ENCODE measurements around the gene SEMA4B.
A peak's percentile ranks its signal among the peaks of the same experiment; 100 is the strongest.

Gene SEMA4B

DNA sequence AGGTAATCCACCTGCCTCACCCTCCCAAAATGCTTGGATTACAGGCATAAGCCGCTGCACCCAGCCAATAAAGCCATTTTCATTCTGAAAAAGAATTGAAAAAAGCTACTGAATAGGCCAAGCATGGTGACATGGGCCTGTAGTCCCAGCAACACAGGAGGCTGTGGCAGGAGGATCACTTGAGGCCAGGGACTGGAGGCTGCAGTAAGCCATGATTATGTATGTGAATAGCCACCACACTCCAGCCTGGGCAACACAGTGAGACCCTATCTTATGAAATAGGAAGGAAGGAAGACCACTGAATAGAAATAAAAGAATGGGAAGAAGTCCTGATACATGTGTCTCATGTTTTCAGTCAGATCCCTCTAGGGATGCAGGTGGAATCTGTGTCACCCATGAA lies 36.0 kb upstream of the SEMA4B start:
- Histone ChIP-seq H3K4me3 (ENCODE audit: low read depth, low read length) (no peak overlapping the region), H3K36me3 (ENCODE audit: control insufficient read depth, insufficient read depth, low read length) (no peaks in the 10 kb centered on the region), H3K4me1 (ENCODE audit: control insufficient read depth, insufficient read depth, low read length) (peaks cover 10% of the 10 kb centered on the region), H3K27me3 (ENCODE audit: control insufficient read depth, insufficient read depth, low read length) (no peaks in the 10 kb centered on the region), H3K9ac (ENCODE audit: low read depth, low read length) (no peak overlapping the region), H3K9me3 (ENCODE audit: control insufficient read depth, insufficient read depth, low read length) (no peaks in the 10 kb centered on the region)

DNA sequence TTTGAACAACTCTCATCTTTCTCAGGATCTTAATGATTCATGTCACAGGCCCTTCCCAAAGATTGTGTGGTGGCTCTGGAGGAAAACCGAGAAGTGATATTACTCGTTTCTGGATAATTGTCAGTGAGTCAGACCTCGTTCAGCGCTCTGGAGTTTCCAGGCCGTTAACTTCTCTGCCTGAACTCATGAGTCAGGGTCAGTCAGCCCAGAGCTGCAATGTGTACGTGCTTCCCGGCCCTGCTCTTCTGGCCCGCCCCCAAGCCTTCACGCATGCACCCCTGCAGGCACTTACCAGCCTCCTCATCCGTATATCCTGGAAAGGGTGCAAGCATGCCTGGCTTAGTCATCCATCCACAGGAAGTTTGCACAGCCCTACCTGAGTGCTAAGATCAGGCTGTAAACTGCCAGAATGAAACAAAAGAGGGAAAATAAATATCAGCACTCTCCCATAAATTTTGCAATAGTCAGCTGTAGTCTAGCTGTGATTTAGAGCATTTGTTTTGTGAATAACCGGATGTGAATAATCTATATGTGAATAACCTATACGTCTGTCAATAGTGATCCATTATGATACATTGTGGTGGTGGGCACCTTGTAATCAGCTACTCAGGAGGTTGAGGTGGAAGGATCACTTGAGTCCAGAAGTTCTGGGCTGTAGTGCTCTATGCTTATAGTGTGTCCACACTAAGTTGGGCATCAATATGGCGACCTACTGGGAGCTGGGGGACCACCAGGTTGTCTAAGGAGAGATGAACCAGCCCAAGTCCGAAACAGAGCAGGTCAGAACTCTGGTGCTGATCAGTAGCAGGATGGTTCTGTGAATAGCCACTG lies 35.3 kb upstream of the SEMA4B start:
- no peaks in the 10 kb centered on the region for H3K9me3 ChIP-seq (ENCODE audit: control insufficient read depth, insufficient read depth, low read length)
- H3K36me3 ChIP-seq (ENCODE audit: control insufficient read depth, insufficient read depth, low read length), result no peaks in the 10 kb centered on the region
- no peak overlapping the region for H3K9ac ChIP-seq (ENCODE audit: low read depth, low read length)
- H3K27me3 ChIP-seq (ENCODE audit: control insufficient read depth, insufficient read depth, low read length), result no peaks in the 10 kb centered on the region
- no peak overlapping the region for H3K4me3 ChIP-seq (ENCODE audit: low read depth, low read length)
- H3K4me1 ChIP-seq (ENCODE audit: control insufficient read depth, insufficient read depth, low read length), result peaks cover 9% of the 10 kb centered on the region

DNA sequence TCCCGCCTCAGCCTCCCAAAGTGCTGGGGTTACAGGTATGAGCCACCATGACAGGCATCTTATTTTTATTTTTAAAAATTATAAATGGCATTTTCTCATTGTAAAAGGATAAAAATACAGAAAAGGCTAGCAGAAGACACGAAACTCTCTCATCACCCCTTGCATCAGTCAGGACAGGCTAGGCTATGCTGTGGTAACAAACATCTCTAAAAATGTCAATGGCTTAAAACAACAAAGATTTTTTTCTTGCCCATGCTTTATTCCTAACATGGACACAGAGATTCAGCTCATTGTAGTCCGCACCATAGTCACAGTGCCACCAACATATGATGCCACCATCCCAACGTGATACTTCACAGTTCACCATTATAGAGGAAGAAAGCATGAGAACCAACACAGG lies 34.0 kb upstream of the SEMA4B start:
- Histone ChIP-seq H3K9ac (ENCODE audit: low read depth, low read length) (no peak overlapping the region), H3K4me3 (ENCODE audit: low read depth, low read length) (no peak overlapping the region), H3K4me1 (ENCODE audit: control insufficient read depth, insufficient read depth, low read length) (peaks cover 4% of the 10 kb centered on the region), H3K36me3 (ENCODE audit: control insufficient read depth, insufficient read depth, low read length) (no peaks in the 10 kb centered on the region), H3K9me3 (ENCODE audit: control insufficient read depth, insufficient read depth, low read length) (no peaks in the 10 kb centered on the region), H3K27me3 (ENCODE audit: control insufficient read depth, insufficient read depth, low read length) (no peaks in the 10 kb centered on the region)

DNA sequence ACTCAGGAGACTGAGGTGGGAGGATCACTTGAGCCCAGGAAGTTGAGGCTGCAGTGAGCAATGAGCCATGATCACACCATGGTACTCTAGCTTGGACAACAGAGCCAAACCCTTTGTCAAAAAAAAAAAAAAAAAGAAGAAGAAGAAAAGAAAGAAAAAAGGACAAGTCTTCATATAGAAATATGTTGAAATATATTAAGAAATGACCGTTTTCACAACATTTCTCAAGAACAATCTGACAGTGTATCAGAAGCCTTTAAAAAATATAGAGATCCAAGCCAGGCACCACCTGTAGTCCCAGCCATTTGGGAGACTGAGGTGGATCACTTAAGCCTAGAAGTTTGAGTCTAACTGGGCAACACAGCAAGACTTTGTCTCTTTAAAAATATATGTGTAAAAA lies 29.5 kb upstream of the SEMA4B start:
- Histone ChIP-seq H3K9me3 (ENCODE audit: control insufficient read depth, insufficient read depth, low read length) (no peaks in the 10 kb centered on the region), H3K9ac (ENCODE audit: low read depth, low read length) (no peak overlapping the region), H3K4me1 (ENCODE audit: control insufficient read depth, insufficient read depth, low read length) (peaks cover 3% of the 10 kb centered on the region), H3K27me3 (ENCODE audit: control insufficient read depth, insufficient read depth, low read length) (no peaks in the 10 kb centered on the region), H3K36me3 (ENCODE audit: control insufficient read depth, insufficient read depth, low read length) (no peaks in the 10 kb centered on the region), H3K4me3 (ENCODE audit: low read depth, low read length) (no peak overlapping the region)

DNA sequence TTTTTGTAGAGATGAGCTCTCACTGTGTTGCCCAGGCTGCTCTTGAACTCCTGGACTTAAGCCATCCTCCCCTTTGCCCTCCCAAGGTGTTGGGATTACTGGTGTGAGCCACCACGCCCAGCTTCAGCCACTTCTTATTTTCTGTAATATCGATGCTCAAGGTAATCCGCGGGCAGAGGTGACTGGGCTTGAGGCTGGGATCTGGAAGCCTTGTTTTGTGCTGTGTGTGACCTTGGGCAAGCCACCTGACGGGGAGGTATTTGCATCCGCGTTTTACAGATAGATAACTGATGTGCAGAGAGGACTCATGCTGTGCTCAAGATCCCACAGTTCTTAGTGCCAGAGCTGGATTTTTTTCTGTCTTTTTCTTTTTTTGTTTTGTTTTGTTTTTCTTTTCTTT lies 27.8 kb upstream of the SEMA4B start:
- Histone ChIP-seq H3K4me3 (ENCODE audit: low read depth, low read length) (no peak overlapping the region), H3K4me1 (ENCODE audit: control insufficient read depth, insufficient read depth, low read length) (peaks cover 6% of the 10 kb centered on the region), H3K9ac (ENCODE audit: low read depth, low read length) (no peak overlapping the region), H3K36me3 (ENCODE audit: control insufficient read depth, insufficient read depth, low read length) (no peaks in the 10 kb centered on the region), H3K27me3 (ENCODE audit: control insufficient read depth, insufficient read depth, low read length) (no peaks in the 10 kb centered on the region), H3K9me3 (ENCODE audit: control insufficient read depth, insufficient read depth, low read length) (no peaks in the 10 kb centered on the region)

DNA sequence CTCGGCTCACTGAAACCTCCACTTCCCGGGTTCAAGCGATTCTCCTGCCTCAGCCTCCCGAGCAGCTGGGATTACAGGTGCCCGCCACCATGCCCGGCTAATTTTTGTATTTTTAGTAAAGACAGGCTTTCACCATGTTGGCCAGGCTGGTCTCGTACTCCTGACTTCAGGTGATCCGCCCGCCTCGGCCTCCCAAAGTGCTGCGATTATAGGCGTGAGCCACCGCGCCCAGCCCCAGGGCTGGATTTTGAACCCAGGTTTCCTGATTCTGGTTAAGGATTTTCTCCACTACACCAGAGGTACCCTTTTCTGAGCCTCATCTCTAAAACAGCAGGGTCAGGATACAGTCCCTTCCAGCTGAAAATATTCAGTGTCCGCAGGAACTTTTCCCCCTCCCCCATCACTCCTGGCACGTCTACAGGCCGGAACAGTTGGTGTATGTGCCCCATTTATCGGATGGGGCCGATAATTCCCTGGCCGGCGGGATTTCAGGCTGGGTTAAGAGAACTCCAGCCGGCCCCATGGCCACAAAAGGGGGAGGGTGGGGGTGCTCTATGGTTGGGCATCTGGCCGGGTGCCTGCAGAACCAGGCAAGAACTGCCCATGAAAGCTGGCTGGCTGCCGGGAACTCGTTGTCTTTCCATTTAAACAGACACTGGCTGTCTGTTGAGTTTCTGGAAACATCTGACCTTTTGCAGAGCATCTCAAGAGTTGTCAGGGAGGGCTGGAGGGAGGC lies 26.8 kb upstream of the SEMA4B start:
- peaks cover 6% of the 10 kb centered on the region for H3K4me1 ChIP-seq (ENCODE audit: control insufficient read depth, insufficient read depth, low read length)
- no peak overlapping the region for H3K9ac ChIP-seq (ENCODE audit: low read depth, low read length)
- no peaks in the 10 kb centered on the region for H3K9me3 ChIP-seq (ENCODE audit: control insufficient read depth, insufficient read depth, low read length)
- no peak overlapping the region for H3K4me3 ChIP-seq (ENCODE audit: low read depth, low read length)
- H3K27me3 ChIP-seq (ENCODE audit: control insufficient read depth, insufficient read depth, low read length), result no peaks in the 10 kb centered on the region
- no peaks in the 10 kb centered on the region for H3K36me3 ChIP-seq (ENCODE audit: control insufficient read depth, insufficient read depth, low read length)

DNA sequence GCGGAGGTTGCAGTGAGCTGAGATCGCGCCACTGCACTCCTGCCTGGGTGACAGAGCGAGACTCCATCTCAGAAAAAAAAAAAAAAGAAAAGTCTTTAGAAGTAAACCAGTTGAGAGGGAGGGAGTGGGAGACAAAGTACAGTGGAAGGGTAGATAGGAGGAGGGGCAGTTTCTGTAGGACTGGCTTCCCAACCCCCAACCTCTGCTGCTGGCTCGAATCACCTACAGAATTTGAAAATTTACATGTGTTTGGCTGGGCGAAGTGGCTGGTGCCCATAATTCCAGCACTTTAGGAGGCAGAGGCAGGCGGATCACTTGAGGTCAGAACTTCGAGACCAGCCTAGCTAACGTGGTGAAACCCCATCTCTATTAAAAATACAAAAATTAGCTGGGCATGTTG lies 24.1 kb upstream of the SEMA4B start:
- H3K4me1 ChIP-seq (ENCODE audit: control insufficient read depth, insufficient read depth, low read length), result peaks cover 6% of the 10 kb centered on the region
- H3K36me3 ChIP-seq (ENCODE audit: control insufficient read depth, insufficient read depth, low read length), result no peaks in the 10 kb centered on the region
- no peaks in the 10 kb centered on the region for H3K27me3 ChIP-seq (ENCODE audit: control insufficient read depth, insufficient read depth, low read length)
- H3K9ac ChIP-seq (ENCODE audit: low read depth, low read length), result no peak overlapping the region
- H3K9me3 ChIP-seq (ENCODE audit: control insufficient read depth, insufficient read depth, low read length), result no peaks in the 10 kb centered on the region
- H3K4me3 ChIP-seq (ENCODE audit: low read depth, low read length), result no peak overlapping the region

DNA sequence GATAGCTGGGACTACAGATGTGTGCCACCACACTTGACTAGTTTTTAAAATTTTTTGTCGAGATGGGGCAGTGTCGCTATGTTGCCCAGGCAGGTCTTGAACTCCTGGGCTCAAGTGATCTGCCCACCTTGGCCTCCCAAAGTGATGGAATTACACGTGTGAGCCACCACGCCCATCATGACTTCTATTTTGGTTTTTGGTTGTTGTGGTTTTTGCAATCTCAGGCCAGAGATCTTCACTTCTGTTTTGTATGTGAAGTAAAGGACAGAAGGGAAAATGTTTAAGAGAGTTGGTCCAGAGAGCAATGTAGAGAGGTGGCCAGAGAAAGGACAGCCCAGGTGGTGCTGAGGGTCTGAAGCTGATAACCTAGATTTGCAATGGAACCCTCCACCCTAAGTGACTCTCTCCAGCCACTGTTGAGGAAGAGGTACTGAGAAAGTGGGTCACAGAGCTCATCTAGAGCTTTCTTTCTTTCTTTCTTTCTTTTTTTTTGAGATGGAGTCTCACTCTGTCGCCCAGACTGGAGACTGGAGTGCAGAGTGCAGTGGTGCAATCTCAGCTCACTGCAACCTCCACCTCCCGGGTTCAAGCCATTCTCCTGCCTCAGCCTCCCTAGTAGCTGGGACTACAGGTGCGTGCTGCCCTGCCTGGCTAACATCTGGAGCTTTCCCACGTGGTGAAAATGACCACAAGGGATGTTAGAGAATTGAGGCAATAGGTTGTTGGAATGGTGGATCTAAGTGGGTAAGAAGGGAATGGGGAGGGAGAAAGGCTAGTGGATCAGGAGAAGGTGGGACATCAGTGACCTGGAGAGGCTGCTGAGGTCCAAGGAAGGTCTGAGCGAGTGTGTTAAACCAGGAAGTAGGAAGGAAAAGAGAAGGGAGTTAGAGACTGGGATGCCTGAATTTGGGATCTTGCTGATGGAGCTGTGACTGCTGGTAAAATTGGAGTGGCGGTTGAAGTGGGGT lies 22.4 kb upstream of the SEMA4B start:
- Histone ChIP-seq H3K9me3 (ENCODE audit: control insufficient read depth, insufficient read depth, low read length) (no peaks in the 10 kb centered on the region), H3K4me3 (ENCODE audit: low read depth, low read length) (no peak overlapping the region), H3K9ac (ENCODE audit: low read depth, low read length) (no peak overlapping the region), H3K4me1 (ENCODE audit: control insufficient read depth, insufficient read depth, low read length) (peaks cover 6% of the 10 kb centered on the region), H3K27me3 (ENCODE audit: control insufficient read depth, insufficient read depth, low read length) (no peaks in the 10 kb centered on the region), H3K36me3 (ENCODE audit: control insufficient read depth, insufficient read depth, low read length) (no peaks in the 10 kb centered on the region)

DNA sequence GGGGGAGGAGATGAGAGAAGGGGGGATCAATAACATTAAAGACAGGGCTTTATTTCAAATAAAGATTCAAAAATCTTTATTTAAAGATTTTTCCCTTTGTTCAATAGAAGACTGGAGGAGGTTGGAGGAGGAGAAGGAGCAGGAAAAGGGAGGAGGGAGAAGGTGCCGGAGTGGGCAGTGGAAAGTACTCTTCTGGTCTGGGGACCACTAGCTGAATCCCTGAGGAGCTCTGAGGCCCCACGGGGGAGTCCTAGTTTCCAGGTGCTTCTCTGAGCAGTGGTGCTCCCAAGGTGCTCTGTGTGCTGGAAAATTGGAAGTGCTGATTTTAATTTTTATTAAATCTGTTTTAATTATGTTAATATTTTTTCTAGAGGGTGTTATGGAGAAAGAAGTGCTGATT lies 19.4 kb upstream of the SEMA4B start:
- no peak overlapping the region for H3K9ac ChIP-seq (ENCODE audit: low read depth, low read length)
- H3K27me3 ChIP-seq (ENCODE audit: control insufficient read depth, insufficient read depth, low read length), result no peaks in the 10 kb centered on the region
- no peaks in the 10 kb centered on the region for H3K9me3 ChIP-seq (ENCODE audit: control insufficient read depth, insufficient read depth, low read length)
- no peak overlapping the region for H3K4me3 ChIP-seq (ENCODE audit: low read depth, low read length)
- H3K36me3 ChIP-seq (ENCODE audit: control insufficient read depth, insufficient read depth, low read length), result no peaks in the 10 kb centered on the region
- peaks cover 3% of the 10 kb centered on the region for H3K4me1 ChIP-seq (ENCODE audit: control insufficient read depth, insufficient read depth, low read length)

DNA sequence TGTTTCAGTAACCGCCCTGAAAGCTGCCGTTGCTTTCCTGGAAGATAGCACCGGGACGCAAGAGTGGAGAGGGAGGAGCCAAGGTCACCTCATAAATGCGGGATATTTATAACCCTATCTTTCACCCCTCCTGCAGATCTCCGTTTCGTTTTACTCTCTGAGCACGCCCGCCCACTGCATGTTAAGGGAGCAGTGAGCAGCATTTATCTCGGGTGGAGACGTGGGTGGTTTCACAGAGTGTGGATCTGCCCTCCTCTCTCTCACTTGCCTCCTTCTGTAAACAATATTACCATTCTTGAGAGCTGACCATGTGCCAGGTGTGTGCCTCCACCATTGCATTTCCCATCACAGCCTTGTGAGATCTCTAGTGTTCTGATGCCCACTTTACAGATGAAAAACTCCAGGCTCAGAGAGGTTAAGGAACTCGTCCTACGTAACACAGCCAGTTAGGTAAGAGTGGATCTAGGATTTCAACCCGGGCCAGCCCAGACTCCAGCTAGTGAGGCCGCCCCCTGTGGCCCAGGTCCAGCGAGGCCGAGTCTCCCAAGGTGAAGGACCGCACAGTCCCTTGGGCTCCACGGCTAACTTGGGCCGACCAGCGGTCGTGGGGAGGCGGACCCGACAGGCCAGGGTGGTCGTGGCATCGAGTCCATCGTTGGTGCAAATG lies 16.9 kb upstream of the SEMA4B start:
- no peaks in the 10 kb centered on the region for H3K27me3 ChIP-seq (ENCODE audit: control insufficient read depth, insufficient read depth, low read length)
- H3K9ac ChIP-seq (ENCODE audit: low read depth, low read length), result no peak overlapping the region
- peak overlapping the region; percentile 79 for H3K4me3 ChIP-seq (ENCODE audit: low read depth, low read length)
- no peaks in the 10 kb centered on the region for H3K4me1 ChIP-seq (ENCODE audit: control insufficient read depth, insufficient read depth, low read length)
- no peaks in the 10 kb centered on the region for H3K9me3 ChIP-seq (ENCODE audit: control insufficient read depth, insufficient read depth, low read length)
- no peaks in the 10 kb centered on the region for H3K36me3 ChIP-seq (ENCODE audit: control insufficient read depth, insufficient read depth, low read length)
